GM18951 (cell line): ENCODE results near the gene ONECUT1.
"Not testable (repeated sequence)": the region's sequence is repeated elsewhere in the genome, so short reads cannot be mapped to it uniquely, and the experiment has no call there.

Experiments
- POLR2A ChIP-seq: IDR thresholded peaks from 4 replicates; pipeline ENCODE4 v1.6.1; 2011; ENCODE audit warnings: mild to moderate bottlenecking; ENCODE audit not compliant: insufficient read length, insufficient read depth; ENCODE audit errors: extremely low read depth
- in situ Hi-C: fragments of 300-500 bp; cut with MboI; formaldehyde crosslinking; loops from one replicate; pipeline ENCODE4 v1.12.0; 2022; ENCODE audit warnings: low sequenced_read_pairs, mixed read lengths, inconsistent platforms; ENCODE audit not compliant: unreplicated experiment

The ONECUT1 gene

DNA sequence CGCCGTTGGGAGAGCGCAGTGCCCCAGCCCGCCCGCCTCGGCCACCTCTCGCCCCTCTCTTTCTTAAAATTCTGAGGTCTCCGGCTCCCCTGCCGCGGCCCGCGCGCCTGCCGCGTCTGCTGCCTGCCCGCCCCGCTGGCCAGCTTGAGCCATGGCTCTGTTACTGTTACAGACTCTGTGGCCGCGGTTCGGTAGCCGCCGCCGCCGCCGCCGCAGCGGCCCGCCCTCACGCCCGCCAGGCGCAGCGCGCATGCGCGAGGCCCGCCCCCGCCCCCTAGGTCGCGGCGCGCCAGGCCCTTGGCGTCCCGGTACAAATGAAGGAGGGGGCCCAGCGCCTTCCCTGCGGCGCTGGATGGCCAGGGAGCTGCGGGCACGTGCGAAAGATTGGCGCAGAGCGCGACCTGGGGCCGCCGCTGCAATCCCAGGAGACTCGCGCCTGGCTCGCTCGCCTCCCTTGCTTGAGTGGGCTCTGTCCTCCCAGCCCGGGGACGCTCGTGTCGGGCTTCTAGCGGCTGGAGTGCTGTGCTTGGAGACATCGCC is at the start of gene ONECUT1:
TSS of gene ONECUT1 (minus strand) at position 168 of the 540 bp plus-strand sequence. CDS start 452 bp downstream, outside the sequence.
- no peak for TF ChIP-seq POLR2A
- in situ Hi-C loops: no loop called here

- TF ChIP-seq POLR2A: no peak
- in situ Hi-C loops: no loop called here
Measured at GRCh38 chr15:52834379-52834778, 44.2 kb upstream of the ONECUT1 start.

DNA sequence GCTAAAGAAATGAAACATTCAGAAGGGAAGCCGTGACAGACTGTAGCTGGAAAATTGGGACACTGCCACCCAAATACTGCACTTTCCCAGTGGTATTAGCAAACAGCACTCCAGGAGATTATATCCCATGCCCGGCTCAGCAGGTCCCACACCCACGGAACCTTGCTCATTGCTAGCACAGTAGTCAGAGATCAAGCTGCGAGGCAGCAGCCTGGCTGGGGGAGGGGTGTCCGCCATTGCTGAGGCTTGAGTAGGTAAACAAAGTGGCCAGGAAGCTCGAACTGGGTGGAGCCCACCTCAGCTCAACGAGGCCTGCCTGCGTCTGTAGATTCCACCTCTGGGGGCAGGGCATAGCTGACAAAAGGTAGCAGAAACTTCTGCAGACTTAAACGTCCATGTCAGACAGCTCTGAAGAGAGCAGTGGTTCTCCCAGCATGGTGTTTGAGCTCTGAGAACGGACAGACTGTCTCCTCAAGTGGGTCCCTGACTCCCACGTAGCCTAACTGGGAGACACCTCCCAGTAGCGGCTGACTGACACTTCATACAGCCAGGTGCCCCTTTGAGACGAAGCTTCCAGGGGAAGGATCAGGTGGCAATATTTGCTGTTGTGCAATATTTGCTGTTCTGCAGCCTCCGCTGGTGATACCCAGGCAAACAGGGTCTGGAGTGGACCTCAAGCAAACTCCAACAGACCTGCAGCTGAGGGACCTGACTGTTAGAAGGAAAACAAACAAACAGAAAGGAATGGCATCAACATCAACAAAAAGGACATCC is 34.2 kb upstream of the ONECUT1 start:
- in situ Hi-C loops: not testable (repeated sequence)

GRCh38 chr15:52822475-52822874 is 32.3 kb upstream of the ONECUT1 start:
- TF ChIP-seq POLR2A: no peak
- in situ Hi-C loops: no loop called here

DNA sequence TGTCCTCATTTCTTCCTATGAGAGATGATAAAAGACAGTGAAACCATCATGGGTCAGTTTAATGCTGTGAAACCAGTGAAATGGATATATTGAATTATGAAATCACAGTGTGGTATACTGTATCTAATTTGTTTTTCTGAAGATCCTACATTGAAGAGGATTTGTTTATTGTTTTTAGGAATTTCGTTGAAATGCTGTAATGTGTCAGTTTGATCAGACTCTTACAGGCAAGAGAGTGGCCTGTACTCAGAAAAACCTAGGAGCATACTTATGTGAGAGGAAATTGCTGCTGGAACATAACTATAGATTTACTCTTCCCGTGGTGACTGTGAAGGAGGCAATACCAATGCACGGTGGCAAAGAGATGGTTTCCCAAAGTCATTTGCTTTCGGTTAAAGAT is 29.1 kb upstream of the ONECUT1 start:
- no peak for TF ChIP-seq POLR2A
- in situ Hi-C loops: no loop called here

- in situ Hi-C loops: not testable (repeated sequence)
Measured at GRCh38 chr15:52815899-52816298, 25.8 kb upstream of the ONECUT1 start.

GRCh38 chr15:52808996-52809395 is 18.9 kb upstream of the ONECUT1 start:
- no peak for TF ChIP-seq POLR2A
- in situ Hi-C loops: no loop called here

GRCh38 chr15:52808441-52808840 is 18.3 kb upstream of the ONECUT1 start:
- in situ Hi-C loops: no loop called here

DNA sequence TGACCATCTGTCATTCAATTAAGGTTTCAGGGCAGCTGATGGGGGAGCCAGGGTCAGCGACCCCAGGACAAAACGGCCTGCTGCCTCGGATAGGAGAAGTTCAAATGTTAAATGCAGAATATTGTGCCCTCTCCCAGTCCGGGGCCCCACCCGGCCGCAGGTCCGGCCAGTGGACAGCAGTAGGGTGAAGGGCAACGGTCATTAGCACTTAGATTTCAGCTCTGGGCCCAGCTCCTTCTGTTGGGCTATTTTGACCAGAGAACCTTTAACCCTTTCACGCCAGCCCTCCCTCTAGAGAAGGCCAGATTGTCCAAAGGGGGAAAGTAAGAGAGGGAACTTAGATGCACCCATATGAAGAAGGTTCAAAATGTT is 16.1 kb upstream of the ONECUT1 start:
- in situ Hi-C loops: no loop called here
- TF ChIP-seq POLR2A: no peak

More at GRCh38 chr15:52808441-52808840, 18.3 kb upstream of the ONECUT1 start:
- TF ChIP-seq POLR2A: no peak

DNA sequence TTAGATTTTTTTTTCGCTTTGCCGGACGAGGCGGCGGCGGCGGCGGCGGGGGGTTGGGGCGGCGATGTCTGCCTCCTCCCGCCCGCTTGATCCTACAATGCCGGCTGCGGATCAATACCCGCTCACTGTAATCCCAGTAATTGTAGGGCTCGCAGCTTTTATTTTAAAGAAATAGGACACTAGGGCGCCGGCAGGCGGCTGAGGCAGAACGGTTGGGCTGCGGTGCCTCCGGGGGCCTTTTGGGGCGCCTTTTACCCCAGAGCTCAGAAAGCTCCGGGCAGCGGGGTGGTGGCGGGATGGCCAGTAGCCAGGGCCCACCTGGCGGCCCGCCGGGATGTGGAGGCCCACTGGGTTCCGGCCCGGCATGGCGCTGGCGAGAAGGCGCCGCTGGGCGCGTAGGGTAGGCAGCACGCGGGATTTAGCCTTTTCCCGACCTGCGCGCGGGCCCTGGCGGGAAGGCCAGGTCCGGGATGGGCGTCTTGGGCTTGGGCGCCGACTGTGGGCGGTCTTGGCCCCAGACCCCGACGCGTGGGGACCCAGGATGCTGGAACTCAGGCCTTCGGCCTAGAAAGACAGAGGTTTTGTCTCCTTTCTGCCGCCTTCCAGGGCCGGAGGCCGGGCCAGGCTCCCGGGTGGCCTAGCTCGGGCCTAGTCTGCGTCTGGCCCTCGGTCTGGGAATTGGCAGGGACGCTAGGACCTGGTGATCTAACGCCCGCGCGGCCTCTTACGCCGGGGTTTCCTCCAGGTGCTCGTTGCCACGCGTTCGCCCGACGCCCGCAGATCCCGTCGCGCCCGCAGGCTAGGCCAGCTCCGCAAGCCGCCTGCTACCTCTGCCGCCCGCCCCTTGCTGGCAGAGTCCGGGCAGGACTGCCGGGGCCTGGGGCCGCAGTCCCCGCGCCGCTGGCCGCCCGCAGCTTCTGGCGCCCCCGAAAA is 15.5 kb upstream of the ONECUT1 start:
- in situ Hi-C loops: no loop called here

DNA sequence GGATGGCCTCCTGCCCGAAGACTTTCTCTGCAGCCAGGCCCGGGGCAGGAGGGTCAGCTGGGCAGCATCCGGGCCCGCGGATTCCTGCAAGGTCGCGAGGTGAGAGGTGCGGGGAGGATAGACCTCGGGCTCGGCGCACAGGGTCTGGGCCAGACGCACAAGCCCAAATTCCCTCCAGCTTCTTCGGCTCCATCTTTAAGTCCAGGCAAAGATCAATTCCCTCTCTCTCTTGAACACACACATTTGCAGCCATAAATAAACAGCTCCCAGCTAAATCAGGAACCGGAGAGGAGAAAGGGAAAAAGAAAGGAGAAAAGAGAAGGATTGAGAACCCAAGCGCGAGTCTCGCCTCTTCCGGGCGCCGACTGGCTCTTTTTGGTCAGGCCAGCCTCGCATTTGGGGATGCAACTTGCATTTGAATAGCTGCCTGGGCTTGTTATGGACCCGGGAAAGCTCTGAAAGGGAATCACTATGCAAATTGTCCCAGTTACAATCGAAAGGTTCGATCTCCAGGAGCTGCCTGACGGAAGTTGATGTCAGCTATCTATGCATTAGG is 14.5 kb upstream of the ONECUT1 start:
- no peak for TF ChIP-seq POLR2A
- in situ Hi-C loops: no loop called here

More for the DNA sequence above, 15.5 kb upstream of the ONECUT1 start:
- TF ChIP-seq POLR2A: no peak

DNA sequence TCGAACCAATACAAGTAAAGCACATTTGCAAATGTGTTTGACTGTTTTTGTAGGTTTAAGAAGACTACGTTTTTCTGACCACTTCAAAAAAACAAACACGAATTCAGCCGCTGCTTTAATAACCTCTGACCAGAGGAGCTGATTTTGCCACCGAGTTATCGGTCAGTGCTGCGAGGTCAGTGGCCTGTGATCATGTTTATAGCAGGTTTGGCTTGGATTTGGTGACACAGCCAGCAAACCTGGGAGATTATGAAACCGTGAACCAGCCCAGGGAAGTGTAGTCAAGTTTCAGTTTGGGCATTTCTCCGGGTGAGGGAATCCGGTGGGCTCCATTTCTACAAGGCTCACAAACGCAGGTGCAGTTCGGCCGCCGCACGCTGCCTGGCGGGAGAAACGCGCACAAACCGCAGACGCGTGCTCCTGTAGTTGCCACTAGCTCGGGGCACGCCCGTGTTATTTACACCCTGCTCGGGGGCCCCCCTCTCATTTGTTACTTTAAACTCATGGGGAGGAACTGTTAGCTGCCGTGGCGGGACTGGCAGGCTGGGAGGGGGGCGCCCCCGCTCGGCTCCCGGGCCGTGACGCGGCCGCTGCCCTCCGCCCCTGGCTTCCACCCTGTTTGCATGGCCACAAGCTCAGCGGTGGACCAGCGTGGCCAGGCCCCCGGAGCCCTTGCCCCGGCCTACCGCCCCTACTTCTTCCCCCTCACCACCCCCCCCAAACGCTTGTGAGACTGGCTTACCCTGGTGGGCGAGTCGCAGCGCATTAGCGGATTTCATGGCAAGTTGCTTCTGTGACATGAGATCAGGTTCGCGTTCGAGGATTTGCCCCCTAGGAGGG is 13.6 kb upstream of the ONECUT1 start:
- TF ChIP-seq POLR2A: no peak
- in situ Hi-C loops: no loop called here

- TF ChIP-seq POLR2A: no peak
- in situ Hi-C loops: no loop called here
Measured at GRCh38 chr15:52803108-52803466, 13.0 kb upstream of the ONECUT1 start.
